HG03060 (cell line): ENCODE results near the gene SOCS4.

Experiments used
- ATAC-seq: cut with Tn5 transposase; IDR thresholded peaks from one replicate; pipeline ENCODE4 v1.9.1; 2021; ENCODE audit warnings: low read depth, moderate number of reproducible peaks; ENCODE audit not compliant: unreplicated experiment

Gene SOCS4

GRCh38 chr14:55084401-55085059 is 57.5 kb downstream of the SOCS4 start:
- ATAC-seq = no peak

GRCh38 chr14:55085060-55085660 is 58.1 kb downstream of the SOCS4 start:
- no peak for ATAC-seq

GRCh38 chr14:55086938-55087337 is 59.9 kb downstream of the SOCS4 start:
- no peak for ATAC-seq

DNA sequence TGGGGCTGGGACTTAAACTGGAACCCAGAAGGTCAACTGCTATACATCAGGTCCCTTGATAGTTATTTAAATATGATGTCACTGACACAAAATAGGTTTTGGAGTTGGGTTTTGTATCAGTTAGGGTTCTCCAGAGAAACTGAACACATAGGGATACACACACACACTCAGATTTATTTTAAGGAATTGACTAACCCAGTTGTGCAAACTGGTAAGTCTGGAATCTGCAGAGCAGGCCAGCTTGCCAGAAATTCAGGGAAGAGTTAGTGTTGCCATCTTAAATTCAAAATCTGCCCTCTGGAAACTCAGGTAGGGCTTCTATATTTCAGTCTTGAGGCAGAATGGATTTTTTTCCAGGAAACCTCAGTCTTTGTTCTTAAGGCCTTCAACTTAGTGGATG is 61.3 kb downstream of the SOCS4 start:
- ATAC-seq = no peak

- no peak for ATAC-seq
These were observed 65.3 kb downstream of the SOCS4 start for GRCh38 chr14:55092341-55092740.

GRCh38 chr14:55094292-55095157 is 67.5 kb downstream of the SOCS4 start:
- no peak for ATAC-seq

DNA sequence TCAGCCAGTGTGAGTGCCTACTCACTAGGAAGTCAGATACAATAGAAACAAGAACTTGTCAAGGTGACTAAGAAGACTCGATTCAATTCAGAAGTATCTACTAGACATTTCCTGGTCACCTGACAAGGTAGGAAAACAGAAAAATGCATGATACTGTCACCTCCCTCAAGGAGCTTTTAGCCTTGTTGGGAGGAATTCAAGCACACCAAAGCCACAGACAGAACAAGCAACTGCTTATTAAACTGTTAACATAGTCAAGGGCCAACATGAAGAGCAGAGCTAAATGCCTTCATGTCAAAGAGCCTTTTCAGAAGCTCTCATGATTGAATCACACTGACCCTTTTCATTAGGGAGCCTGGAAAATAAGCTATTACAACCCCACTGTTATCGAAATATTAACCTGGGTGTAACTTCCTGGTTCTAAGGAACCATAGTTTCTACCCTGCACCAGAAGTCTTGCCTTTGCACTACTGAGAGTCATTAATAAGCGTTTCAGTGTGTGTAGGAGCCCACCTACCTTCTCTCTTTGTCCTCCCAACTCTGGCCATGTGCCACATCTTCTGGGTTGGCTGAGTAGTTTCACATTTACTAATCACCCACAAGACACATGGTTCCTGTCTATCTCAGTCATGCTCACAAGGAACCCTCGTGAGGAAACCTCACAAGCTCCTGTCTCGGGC is 71.0 kb downstream of the SOCS4 start:
- ATAC-seq = peak; percentile 45

- no peak for ATAC-seq
These were observed 71.5 kb downstream of the SOCS4 start for GRCh38 chr14:55098561-55098898.
